Epithelial cell of esophagus (primary cell): Measurements from ENCODE around the gene CPNE7.

Source experiments
- DNase-seq: peaks from one replicate; pipeline ENCODE4 v3.0.0; 2010; ENCODE audit warnings: low read depth
- H3K4me3 ChIP-seq: 2 replicates; pipeline ENCODE4 v1.5.1; 2011; ENCODE audit warnings: mild to moderate bottlenecking, low read length, control low read depth
- TF ChIP-seq, protein P1 (sequence below): IDR thresholded peaks from 2 replicates; pipeline ENCODE4 v1.5.1; 2011; ENCODE audit warnings: low read depth, mild to moderate bottlenecking, low read length, control low read depth, inconsistent platforms; ENCODE audit not compliant: insufficient read depth; ENCODE audit errors: missing control alignments

The CPNE7 gene

DNA sequence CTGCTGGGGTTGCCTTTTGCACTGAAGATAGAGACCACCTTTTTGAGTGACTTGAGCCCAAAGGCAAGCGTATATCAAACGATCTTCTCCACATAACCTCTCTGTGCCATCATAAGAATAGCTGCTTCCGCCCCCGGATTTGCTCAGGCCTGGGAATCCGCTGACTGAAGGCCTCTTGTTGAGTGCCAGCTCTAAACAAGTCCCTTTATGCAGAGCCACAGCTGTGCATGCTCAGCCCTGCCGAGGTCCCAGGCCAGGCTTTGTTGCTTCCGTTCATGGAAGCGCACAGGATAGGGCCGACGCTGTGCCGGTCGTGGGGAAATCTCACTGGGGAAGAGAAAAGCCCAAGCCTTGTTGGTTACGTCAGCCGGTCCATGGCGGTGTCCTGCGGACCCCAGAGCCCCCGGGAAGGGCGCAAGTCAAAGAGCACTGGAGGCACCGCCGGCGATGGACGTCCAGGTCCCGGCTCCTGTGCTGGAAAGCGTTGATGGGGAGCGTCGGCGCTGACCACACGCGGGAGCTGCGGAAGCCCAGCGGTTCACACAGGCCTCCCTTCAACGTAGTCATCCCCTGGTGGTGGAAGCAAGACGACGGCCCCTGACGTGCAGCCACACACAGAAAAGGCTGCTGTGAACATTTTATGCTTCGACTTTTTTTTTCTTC, 38.5 kb upstream of the CPNE7 start:
- TF ChIP-seq, protein P1, sequence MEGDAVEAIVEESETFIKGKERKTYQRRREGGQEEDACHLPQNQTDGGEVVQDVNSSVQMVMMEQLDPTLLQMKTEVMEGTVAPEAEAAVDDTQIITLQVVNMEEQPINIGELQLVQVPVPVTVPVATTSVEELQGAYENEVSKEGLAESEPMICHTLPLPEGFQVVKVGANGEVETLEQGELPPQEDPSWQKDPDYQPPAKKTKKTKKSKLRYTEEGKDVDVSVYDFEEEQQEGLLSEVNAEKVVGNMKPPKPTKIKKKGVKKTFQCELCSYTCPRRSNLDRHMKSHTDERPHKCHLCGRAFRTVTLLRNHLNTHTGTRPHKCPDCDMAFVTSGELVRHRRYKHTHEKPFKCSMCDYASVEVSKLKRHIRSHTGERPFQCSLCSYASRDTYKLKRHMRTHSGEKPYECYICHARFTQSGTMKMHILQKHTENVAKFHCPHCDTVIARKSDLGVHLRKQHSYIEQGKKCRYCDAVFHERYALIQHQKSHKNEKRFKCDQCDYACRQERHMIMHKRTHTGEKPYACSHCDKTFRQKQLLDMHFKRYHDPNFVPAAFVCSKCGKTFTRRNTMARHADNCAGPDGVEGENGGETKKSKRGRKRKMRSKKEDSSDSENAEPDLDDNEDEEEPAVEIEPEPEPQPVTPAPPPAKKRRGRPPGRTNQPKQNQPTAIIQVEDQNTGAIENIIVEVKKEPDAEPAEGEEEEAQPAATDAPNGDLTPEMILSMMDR = no peak
- DNase-seq = no peak
- no peak overlapping the region for H3K4me3 ChIP-seq

DNA sequence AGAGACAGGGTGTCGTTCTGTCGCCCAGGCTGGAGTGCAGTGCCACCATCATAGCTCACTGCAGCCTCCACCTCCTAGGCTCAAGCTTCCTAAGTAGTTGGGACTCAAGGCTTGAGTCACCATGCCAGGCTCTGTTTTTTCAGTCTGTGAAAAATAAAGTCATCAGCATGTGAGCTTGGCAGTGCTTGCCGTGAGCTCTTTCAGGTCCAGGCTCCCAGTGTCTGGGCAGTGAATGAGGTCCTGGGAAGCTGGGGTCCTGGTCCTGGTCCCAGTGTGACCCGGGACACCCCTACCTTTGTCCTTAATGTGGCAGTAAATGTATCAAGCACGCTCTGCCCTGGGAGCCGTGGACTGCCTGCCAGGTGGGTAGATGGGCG, 38.0 kb upstream of the CPNE7 start:
- H3K4me3 ChIP-seq = no peak overlapping the region
- DNase-seq = no peak
- TF ChIP-seq, protein P1 = no peak

DNA sequence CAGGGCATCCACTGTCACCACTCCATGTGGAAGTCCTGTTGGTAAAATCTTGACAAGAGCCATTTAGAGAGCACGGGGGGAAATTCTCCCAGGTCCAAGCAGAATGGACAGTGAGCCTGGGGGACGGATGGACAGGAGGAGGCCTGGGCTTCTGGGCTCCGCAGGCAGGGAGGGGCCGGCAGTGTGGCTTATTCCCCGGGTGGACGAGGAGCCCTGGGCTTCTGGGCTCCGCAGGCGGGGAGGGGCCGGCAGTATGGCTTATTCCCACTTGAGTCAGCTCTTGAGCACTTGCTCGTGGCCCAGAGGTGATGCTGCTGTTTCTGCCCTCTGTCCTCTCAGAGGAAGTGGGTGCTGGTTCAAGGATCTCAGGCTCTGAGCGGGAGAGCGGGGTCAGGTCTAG, 37.3 kb upstream of the CPNE7 start:
- DNase-seq = no peak
- TF ChIP-seq, protein P1 = no peak
- H3K4me3 ChIP-seq = no peak overlapping the region

DNA sequence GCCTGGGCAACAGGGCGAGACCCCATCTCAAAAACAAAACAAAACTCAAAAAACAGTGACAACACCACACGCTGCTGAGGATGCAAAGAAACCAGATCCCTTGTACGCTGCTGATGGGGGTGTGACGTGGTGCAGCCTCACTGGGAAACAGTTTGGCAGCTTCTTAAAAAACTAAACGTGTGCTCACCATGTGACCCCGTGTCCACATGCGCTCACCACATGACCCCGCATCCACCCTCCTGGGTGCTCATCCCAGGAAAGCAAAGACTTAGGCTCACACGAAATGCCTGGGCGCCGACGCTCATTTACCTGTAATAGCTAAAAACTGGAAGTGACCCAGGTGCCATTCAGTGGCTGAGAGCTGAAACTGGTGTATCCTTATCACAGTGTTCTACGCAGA, 35.0 kb upstream of the CPNE7 start:
- DNase-seq = no peak
- H3K4me3 ChIP-seq = no peak overlapping the region
- TF ChIP-seq, protein P1 = no peak

DNA sequence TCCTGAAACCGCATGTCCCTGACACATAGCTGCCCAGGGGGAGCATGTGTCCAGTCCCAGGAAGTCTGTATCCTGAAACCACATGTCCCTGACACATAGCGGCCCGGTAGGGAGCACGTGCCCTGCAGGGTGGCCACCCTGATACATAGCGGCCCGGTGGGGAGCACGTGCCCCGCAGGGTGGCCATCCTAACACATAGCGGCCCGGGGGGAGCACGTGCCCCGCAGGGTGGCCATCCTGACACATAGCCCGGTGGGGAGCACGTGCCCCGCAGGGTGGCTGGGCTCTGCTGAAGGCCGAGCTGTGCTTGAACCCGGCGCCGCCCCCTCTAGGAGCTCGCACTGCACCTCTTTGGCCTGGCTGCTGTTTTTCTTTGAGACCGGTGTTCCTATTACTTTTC, 33.8 kb upstream of the CPNE7 start:
- no peak overlapping the region for H3K4me3 ChIP-seq
- TF ChIP-seq, protein P1 = no peak
- DNase-seq = no peak

DNA sequence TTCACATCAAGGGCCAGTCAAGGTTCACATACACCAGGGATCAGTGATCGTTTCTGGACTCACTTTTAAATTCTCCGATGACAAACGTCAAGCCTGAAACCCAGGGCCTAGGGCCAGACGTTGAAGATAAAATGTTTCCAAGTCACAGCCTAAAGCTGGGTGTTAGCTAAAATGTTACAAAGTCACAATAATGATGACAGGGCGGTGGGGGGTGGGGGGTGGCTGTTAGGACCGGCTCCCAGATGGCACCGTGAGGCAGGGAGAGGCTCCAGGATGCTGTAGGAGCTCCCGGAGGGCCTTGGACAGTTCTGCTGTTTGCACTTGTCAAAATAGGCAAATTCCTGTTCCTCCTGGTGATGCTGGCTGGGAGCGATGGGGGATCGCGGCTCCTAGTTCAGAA, 31.4 kb upstream of the CPNE7 start:
- TF ChIP-seq, protein P1 = no peak
- no peak for DNase-seq
- H3K4me3 ChIP-seq = no peak overlapping the region

DNA sequence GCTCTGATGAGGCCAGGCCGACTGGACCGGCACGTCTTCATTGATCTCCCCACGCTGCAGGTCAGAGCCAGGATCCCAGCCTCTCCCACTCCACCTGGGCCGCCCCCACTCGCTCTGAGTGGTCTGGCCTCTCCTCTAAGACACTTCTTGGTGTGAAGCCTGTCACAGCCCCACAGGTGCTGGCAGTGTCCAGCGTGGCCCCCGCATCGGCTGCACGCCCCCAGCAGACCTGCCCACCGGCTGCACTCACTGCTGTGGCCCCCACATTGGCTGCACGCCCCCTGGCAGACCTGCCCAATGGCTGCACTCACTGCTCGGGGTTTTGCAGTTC, 30.9 kb upstream of the CPNE7 start:
- TF ChIP-seq, protein P1 = no peak
- no peak for DNase-seq
- H3K4me3 ChIP-seq = no peak overlapping the region
